Natural killer cell (primary cell): ENCODE data around the gene CALN1. TPM values are rescaled to one million over a fixed set of nuclear protein-coding genes. Genes with fewer than 3 reads are reported as not detected.

ENCODE experiments used
- ATAC-seq, 3 donors: fragments of 150-1000 bp in 2 of 3; fragments of 200-7000 bp in 1 of 3; cut with Tn5 transposase; 1 replicate in 1 of 3; 2 replicates in 2 of 3; pipeline ENCODE4 v1.10.0; 2021; ENCODE audit warnings: mild to moderate bottlenecking in 2 of 3, moderate library complexity in 2 of 3
- DNase-seq, 2 donors: peaks; one replicate each; pipeline versions ENCODE4 v3.0.0 to v3.0.0-alpha.2; 2013 to 2021; ENCODE audit warnings: mixed read lengths in 1 of 2
- H3K27ac ChIP-seq: one replicate; pipeline ENCODE4 v1.5.1; 2013; ENCODE audit warnings: mild to moderate bottlenecking, low read length
- H3K27me3 ChIP-seq: one replicate; pipeline ENCODE4 v1.6.1; 2013; ENCODE audit warnings: low read length; ENCODE audit not compliant: control insufficient read depth, insufficient read depth
- H3K36me3 ChIP-seq: one replicate; pipeline ENCODE4 v1.6.1; 2013; ENCODE audit warnings: low read length; ENCODE audit not compliant: control insufficient read depth, insufficient read depth
- H3K4me1 ChIP-seq: one replicate; pipeline ENCODE4 v1.6.1; 2013; ENCODE audit warnings: low read length; ENCODE audit not compliant: control insufficient read depth, insufficient read depth
- H3K4me3 ChIP-seq: one replicate; pipeline ENCODE4 v1.5.1; 2013; ENCODE audit warnings: low read length
- H3K9me3 ChIP-seq: one replicate; pipeline ENCODE4 v1.6.1; 2013; ENCODE audit warnings: low read length; ENCODE audit not compliant: control insufficient read depth, insufficient read depth
- H3K27ac Mint-ChIP-seq, 2 donors: one replicate each; pipeline ENCODE4 v1.8.0; 2022; ENCODE audit warnings: mild to moderate bottlenecking in 2 of 2, mixed read lengths in 2 of 2, moderate library complexity in 1 of 2
- H3K27me3 Mint-ChIP-seq, 2 donors: one replicate each; pipeline ENCODE4 v1.8.0; 2022; ENCODE audit warnings: low read depth in 2 of 2, mixed read lengths in 2 of 2
- H3K36me3 Mint-ChIP-seq: one replicate; pipeline ENCODE4 v1.8.0; 2022; ENCODE audit warnings: mixed read lengths
- H3K4me1 Mint-ChIP-seq, 2 donors: one replicate each; pipeline ENCODE4 v1.8.0; 2022; ENCODE audit warnings: mixed read lengths in 2 of 2
- H3K4me3 Mint-ChIP-seq: one replicate; pipeline ENCODE4 v1.8.0; 2022; ENCODE audit warnings: mild to moderate bottlenecking, moderate library complexity, mixed read lengths
- H3K9me3 Mint-ChIP-seq, 2 donors: one replicate each; pipeline ENCODE4 v1.8.0; 2022; ENCODE audit warnings: mixed read lengths in 2 of 2
- WGBS: methylation state at CpG from one replicate; pipeline ENCODE4 v1.1.7; 2013; ENCODE audit warnings: missing lambda C conversion rate; ENCODE audit not compliant: insufficient coverage; 5-methylcytosine and 5-hydroxymethylcytosine counted together
- intact Hi-C: fragments of 100-400 bp; cut with micrococcal nuclease; formaldehyde crosslinking; loops from one replicate; pipeline ENCODE4 v1.14.2; 2022
- total RNA-seq, 4 donors: library from RNA; stranded (reverse); fragments of 120-200 nt in 1 of 4; gene quantifications; one replicate each; pipeline versions ENCODE4 v1.2.3 to v1.2.4, GENCODE V29; 2013 to 2022
- TF ChIP-seq, protein P1 (sequence below): fragments of 200-600 bp; IDR thresholded peaks from one replicate; pipeline ENCODE4 v1.8.0; 2022; ENCODE audit warnings: antibody characterized with exemption

The CALN1 gene
- total RNA-seq, 3 donors from 2014 or later (not counting 1 experiment from before 2014, with no cell fraction given): 0.18 TPM; not detected in 2

DNA sequence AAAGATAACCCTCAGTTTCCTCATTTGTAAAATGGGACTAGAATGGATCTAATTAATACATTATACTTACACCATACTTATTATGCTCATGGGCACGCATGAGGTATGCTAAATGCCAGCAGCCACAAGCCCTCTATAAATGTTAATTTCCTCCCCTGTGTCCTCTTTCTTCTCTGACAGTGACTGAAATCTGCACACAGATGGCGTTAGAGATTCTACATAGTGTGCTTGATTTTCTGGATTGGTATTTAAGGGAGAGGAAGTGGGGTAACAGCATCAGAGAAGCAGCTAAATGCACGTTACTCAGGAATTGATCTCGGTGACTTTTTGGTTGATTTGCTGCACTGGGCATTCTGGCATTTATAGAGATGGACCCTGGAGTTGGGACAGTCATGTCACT lies 568.5 kb downstream of the CALN1 start:
- 9% methylated on average over 4 of the region's 4 CpGs for WGBS
- Histone ChIP-seq H3K4me3 (no peak overlapping the region), H3K27ac (no peak overlapping the region), H3K9me3 (peaks cover 3% of the 10 kb centered on the region), H3K36me3 (no peaks in the 10 kb centered on the region), H3K4me1 (no peaks in the 10 kb centered on the region), H3K27me3 (no peaks in the 10 kb centered on the region)
- H3K36me3 Mint-ChIP-seq: no peaks in the 10 kb centered on the region
- no peak for ATAC-seq
- TF ChIP-seq, protein P1, sequence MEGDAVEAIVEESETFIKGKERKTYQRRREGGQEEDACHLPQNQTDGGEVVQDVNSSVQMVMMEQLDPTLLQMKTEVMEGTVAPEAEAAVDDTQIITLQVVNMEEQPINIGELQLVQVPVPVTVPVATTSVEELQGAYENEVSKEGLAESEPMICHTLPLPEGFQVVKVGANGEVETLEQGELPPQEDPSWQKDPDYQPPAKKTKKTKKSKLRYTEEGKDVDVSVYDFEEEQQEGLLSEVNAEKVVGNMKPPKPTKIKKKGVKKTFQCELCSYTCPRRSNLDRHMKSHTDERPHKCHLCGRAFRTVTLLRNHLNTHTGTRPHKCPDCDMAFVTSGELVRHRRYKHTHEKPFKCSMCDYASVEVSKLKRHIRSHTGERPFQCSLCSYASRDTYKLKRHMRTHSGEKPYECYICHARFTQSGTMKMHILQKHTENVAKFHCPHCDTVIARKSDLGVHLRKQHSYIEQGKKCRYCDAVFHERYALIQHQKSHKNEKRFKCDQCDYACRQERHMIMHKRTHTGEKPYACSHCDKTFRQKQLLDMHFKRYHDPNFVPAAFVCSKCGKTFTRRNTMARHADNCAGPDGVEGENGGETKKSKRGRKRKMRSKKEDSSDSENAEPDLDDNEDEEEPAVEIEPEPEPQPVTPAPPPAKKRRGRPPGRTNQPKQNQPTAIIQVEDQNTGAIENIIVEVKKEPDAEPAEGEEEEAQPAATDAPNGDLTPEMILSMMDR: no peak
- intact Hi-C loops: no loop called here
- H3K9me3 Mint-ChIP-seq: peaks cover 0 to 2% of the 10 kb centered on the region in 2 donors
- no peak for DNase-seq
- H3K27ac Mint-ChIP-seq: no peak overlapping the region
- H3K4me3 Mint-ChIP-seq: no peak overlapping the region
- no peaks in the 10 kb centered on the region for H3K4me1 Mint-ChIP-seq
- H3K27me3 Mint-ChIP-seq: no peaks in the 10 kb centered on the region

DNA sequence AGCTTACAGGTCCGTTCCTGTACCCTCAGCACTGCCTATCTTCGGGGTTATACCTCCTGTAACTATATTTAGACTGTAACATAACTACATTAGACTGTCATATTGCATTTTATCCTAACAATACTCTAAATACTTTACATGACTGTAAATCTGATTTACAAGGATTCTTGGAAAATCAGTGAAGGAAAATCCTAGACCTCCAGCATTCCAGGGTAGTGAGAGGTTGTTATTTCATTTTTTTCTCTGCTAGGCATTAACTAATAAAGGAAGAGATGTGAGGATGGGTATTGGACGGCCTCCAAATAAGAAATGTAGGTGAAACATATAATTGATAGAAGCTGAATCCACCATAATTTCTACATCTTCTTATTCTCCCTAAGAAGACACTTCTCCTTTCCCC lies 569.4 kb downstream of the CALN1 start:
- ATAC-seq: no peak
- Mint-ChIP-seq H3K36me3 (no peaks in the 10 kb centered on the region), H3K4me3 (no peak overlapping the region), H3K4me1 (no peaks in the 10 kb centered on the region), H3K27ac (no peak overlapping the region), H3K27me3 (no peaks in the 10 kb centered on the region), H3K9me3 (peaks cover 0 to 2% of the 10 kb centered on the region in 2 donors)
- Histone ChIP-seq H3K27me3 (no peaks in the 10 kb centered on the region), H3K4me1 (no peaks in the 10 kb centered on the region), H3K4me3 (no peak overlapping the region), H3K27ac (no peak overlapping the region), H3K36me3 (no peaks in the 10 kb centered on the region), H3K9me3 (peaks cover 3% of the 10 kb centered on the region)
- DNase-seq: no peak
- intact Hi-C loops: no loop called here
- TF ChIP-seq, protein P1: no peak
- 91% methylated on average over 2 of the region's 3 CpGs for WGBS

DNA sequence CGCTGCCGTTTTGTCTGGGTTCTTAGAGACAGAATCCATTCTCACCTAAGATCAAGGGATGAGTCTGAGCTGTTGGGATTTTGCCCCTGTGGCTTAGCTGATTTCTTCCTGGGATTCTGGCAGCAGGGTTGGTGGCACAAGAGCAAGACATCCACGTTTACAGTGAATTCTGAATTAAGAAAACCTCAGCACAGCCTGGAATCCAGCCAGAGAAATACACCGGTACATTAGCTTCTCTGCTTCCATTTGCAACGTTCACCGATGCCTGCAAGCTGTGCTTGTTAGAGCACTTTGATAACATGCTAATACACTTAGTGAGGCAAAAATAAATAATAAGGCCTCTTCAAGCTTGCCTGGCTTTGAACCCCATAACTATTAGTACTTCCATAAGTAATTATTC lies 569.8 kb downstream of the CALN1 start:
- Mint-ChIP-seq H3K4me3 (no peak overlapping the region), H3K36me3 (no peaks in the 10 kb centered on the region), H3K4me1 (no peaks in the 10 kb centered on the region), H3K27ac (no peak overlapping the region), H3K27me3 (no peaks in the 10 kb centered on the region), H3K9me3 (peaks cover 0 to under 1% of the 10 kb centered on the region in 2 donors)
- TF ChIP-seq, protein P1: no peak
- no peaks in the 10 kb centered on the region for H3K27me3 ChIP-seq
- ATAC-seq: no peak
- H3K4me1 ChIP-seq: no peaks in the 10 kb centered on the region
- H3K27ac ChIP-seq: no peak overlapping the region
- no peaks in the 10 kb centered on the region for H3K36me3 ChIP-seq
- H3K4me3 ChIP-seq: no peak overlapping the region
- DNase-seq: no peak
- 68% methylated on average over 6 of the region's 6 CpGs for WGBS
- H3K9me3 ChIP-seq: peaks cover 3% of the 10 kb centered on the region
- intact Hi-C loops: no loop called here

- no peak for ATAC-seq
- Mint-ChIP-seq H3K27ac (no peak overlapping the region), H3K9me3 (peaks cover 0 to 4% of the 10 kb centered on the region in 2 donors), H3K27me3 (no peaks in the 10 kb centered on the region), H3K4me1 (no peaks in the 10 kb centered on the region), H3K4me3 (no peak overlapping the region), H3K36me3 (no peaks in the 10 kb centered on the region)
- TF ChIP-seq, protein P1: no peak
- intact Hi-C loops: no loop called here
- H3K27me3 ChIP-seq: no peaks in the 10 kb centered on the region
- WGBS: 88% methylated on average over 2 of the region's 5 CpGs
- DNase-seq: no peak
- H3K27ac ChIP-seq: no peak overlapping the region
- no peaks in the 10 kb centered on the region for H3K9me3 ChIP-seq
- H3K4me3 ChIP-seq: no peak overlapping the region
- no peaks in the 10 kb centered on the region for H3K4me1 ChIP-seq
- H3K36me3 ChIP-seq: no peaks in the 10 kb centered on the region
Observed at GRCh38 chr7:71835056-71835455, 577.1 kb downstream of the CALN1 start.
